ENCODE results near the gene IGFBP2.

DNA sequence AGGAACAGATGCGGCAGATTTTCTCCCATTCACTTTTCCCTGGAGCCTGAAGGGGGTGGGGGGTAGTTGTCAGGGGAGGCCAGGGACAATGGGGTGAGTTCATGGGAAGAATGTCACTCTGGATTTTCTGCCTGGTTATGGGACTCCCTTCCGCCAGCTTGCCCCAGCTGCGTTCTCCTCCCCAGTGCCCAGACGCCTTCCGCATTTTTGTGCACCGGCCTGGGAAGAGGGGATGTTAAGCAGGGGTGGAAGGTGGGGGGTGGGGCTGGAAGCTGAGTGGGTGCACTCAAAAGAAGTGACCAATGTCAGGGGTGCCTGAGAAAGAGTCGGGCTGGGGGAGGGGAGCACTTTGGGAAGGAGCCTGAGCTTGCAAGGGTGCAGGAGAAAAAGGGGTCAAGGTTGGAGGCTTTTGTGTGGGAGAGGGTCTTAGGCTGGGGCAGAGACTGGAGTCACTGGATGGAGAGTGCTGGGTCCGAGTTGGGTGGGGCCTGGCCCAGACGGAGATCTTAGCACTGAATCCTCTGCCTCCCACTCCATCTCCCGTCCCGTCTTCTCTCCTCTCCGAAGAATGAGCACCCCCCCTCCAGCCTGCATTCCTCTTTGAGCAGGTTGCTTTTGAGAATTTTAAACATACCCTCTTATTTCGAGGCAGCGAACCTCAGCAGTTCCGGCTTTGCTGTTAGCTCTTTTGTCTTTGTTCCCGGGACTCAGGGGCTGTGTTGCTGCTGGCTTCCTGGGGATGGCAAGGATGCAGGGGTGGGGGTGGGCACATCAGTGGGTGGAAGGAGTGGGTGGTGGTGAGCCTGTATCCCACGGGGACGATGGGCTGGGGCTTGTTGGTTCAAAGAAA, 2.7 kb downstream of the IGFBP2 start:
- TF ChIP-seq, protein P1, sequence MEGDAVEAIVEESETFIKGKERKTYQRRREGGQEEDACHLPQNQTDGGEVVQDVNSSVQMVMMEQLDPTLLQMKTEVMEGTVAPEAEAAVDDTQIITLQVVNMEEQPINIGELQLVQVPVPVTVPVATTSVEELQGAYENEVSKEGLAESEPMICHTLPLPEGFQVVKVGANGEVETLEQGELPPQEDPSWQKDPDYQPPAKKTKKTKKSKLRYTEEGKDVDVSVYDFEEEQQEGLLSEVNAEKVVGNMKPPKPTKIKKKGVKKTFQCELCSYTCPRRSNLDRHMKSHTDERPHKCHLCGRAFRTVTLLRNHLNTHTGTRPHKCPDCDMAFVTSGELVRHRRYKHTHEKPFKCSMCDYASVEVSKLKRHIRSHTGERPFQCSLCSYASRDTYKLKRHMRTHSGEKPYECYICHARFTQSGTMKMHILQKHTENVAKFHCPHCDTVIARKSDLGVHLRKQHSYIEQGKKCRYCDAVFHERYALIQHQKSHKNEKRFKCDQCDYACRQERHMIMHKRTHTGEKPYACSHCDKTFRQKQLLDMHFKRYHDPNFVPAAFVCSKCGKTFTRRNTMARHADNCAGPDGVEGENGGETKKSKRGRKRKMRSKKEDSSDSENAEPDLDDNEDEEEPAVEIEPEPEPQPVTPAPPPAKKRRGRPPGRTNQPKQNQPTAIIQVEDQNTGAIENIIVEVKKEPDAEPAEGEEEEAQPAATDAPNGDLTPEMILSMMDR (IDR thresholded peaks at IDR 0.05): no peak
- peak in 1 of 3 donors; percentile 11 for TF ChIP-seq POLR2A (IDR thresholded peaks at IDR 0.05)

All from body of pancreas (tissue), 4 donors.